ENCODE data around the gene PIGZ. TPM values are rescaled to one million over a fixed set of nuclear protein-coding genes. Genes with fewer than 3 reads are reported as not detected.

PIGZ gene
- total RNA-seq, 1 experiment from 2014 or later = 1.4 TPM

GRCh38 chr3:196992461-196993065, 23.9 kb upstream of the PIGZ start:
- no peak for DNase-seq (ENCODE audit: low read depth, low spot score)
- CTCF ChIA-PET = no interaction called here

More at GRCh38 chr3:196992461-196993065, 23.9 kb upstream of the PIGZ start:
- intact Hi-C loops (cut with micrococcal nuclease) = no loop called here
- no peak overlapping the region for H3K4me3 ChIP-seq (replicated peaks in 1 of 2; ENCODE audit: low read depth in 1 of 2, low read length in 2 of 2)
- TF ChIP-seq REST (IDR thresholded peaks at IDR 0.05; ENCODE audit: low read depth) = no peak
- no peak for TF ChIP-seq POLR2A (IDR thresholded peaks at IDR 0.05; ENCODE audit: borderline replicate concordance, extremely low read depth, insufficient read depth, insufficient read length)
- no peak for TF ChIP-seq CBX3 (IDR thresholded peaks at IDR 0.05; ENCODE audit: low read depth)
- TF ChIP-seq SP1 (IDR thresholded peaks at IDR 0.05; ENCODE audit: low read depth) = no peak
- no peak for TF ChIP-seq EZH2phosphoT487 (IDR thresholded peaks at IDR 0.05; ENCODE audit: borderline replicate concordance)
- TF ChIP-seq ZFX (IDR thresholded peaks at IDR 0.05) = no peak
- no peak for TF ChIP-seq TCF7L2 (IDR thresholded peaks at IDR 0.05; ENCODE audit: borderline replicate concordance, extremely low read depth, insufficient read depth, insufficient read length)
- TF ChIP-seq JUND (IDR thresholded peaks at IDR 0.05) = no peak
- no peak for TF ChIP-seq FOSL1 (IDR thresholded peaks at IDR 0.05; ENCODE audit: low read depth)
- BruUV-seq (replicated peaks) = no TSS peak
- H3K4me1 ChIP-seq (ENCODE audit: control insufficient read depth in 1 of 2, insufficient read depth in 2 of 2, low read length in 2 of 2) = peaks cover 0 to 4% of the 10 kb centered on the region in 2 experiments; a peak in 1 of 4 replicates
- no peak overlapping the region for H3K27ac ChIP-seq (ENCODE audit: low read depth, low read length)
- H2AFZ ChIP-seq (ENCODE audit: low read depth, low read length, poor library complexity, severe bottlenecking) = no peak overlapping the region
- H3K9ac ChIP-seq (ENCODE audit: low read length) = no peak overlapping the region
- no peaks in the 10 kb centered on the region for H3K9me2 ChIP-seq (ENCODE audit: insufficient read depth)
- RAD21 ChIA-PET (ENCODE audit: low non-redundant PET in 1 of 2, low total read pairs in 2 of 2, uncharacterized antibody in 2 of 2, unreplicated experiment in 2 of 2) = no interaction called here
- H3K79me2 ChIP-seq (ENCODE audit: insufficient read depth, low read length) = no peaks in the 10 kb centered on the region
- POLR2A ChIA-PET = no interaction called here
- H3K36me3 ChIP-seq (ENCODE audit: control insufficient read depth in 1 of 2, insufficient read depth in 2 of 2, low read length in 2 of 2) = no peaks in the 10 kb centered on the region
- no peaks in the 10 kb centered on the region for H3K9me3 ChIP-seq (ENCODE audit: control insufficient read depth in 1 of 2, insufficient read depth in 1 of 2, low read depth in 1 of 2, low read length in 2 of 2)
- no peak overlapping the region for H3K4me2 ChIP-seq (ENCODE audit: low read length)
- no peak for ATAC-seq
- H4K20me1 ChIP-seq (ENCODE audit: insufficient read depth) = no peaks in the 10 kb centered on the region
- no peaks in the 10 kb centered on the region for H3K27me3 ChIP-seq (ENCODE audit: insufficient read depth, low read length)

All from HCT116 (cell line).